SH-SY5Y (cell line): ENCODE data around the gene KLHL10.

Source experiments
- GATA2 ChIP-seq: IDR thresholded peaks from 2 replicates; pipeline ENCODE4 v1.6.1; 2011; ENCODE audit warnings: mild to moderate bottlenecking, low read depth, low read length
- GATA3 ChIP-seq: IDR thresholded peaks from 2 replicates; pipeline ENCODE4 v1.6.1; 2011; ENCODE audit warnings: low read depth, mild to moderate bottlenecking, low read length, moderate library complexity

GRCh38 chr17:41797377-41797776 lies 40.2 kb upstream of the KLHL10 start:
- no peak for TF ChIP-seq GATA2
- TF ChIP-seq GATA3 = no peak
